Neural crest cell (in vitro differentiated cells): ENCODE results near the gene NT5C2. TPM values are rescaled to one million over a fixed set of nuclear protein-coding genes. Genes with fewer than 3 reads are reported as not detected.

Experiments used
- DNase-seq: peaks from one replicate; pipeline ENCODE4 v3.0.0; 2021; ENCODE audit warnings: low read depth, mixed read lengths, low spot score
- H3K27ac Mint-ChIP-seq: one replicate; pipeline ENCODE4 v1.8.0; 2021; ENCODE audit warnings: mild to moderate bottlenecking, mixed read lengths; ENCODE audit not compliant: unreplicated experiment
- H3K27me3 Mint-ChIP-seq: 2 replicates; pipeline ENCODE4 v1.8.0; 2021; ENCODE audit warnings: low read depth, mild to moderate bottlenecking, mixed read lengths
- H3K36me3 Mint-ChIP-seq: 2 replicates; pipeline ENCODE4 v1.8.0; 2021; ENCODE audit warnings: low read depth, mild to moderate bottlenecking, mixed read lengths
- H3K4me1 Mint-ChIP-seq: 2 replicates; pipeline ENCODE4 v1.8.0; 2021; ENCODE audit warnings: mixed read lengths
- H3K4me3 Mint-ChIP-seq: one replicate; pipeline ENCODE4 v1.8.0; 2021; ENCODE audit warnings: mild to moderate bottlenecking, mixed read lengths
- H3K9me3 Mint-ChIP-seq: 2 replicates; pipeline ENCODE4 v1.8.0; 2021; ENCODE audit warnings: mixed read lengths
- total RNA-seq: library from RNA; stranded (reverse); gene quantifications from 2 replicates; pipeline ENCODE4 v1.2.1, GENCODE V29; 2021
- TF ChIP-seq, protein P1 (sequence below): fragments of 200-600 bp; sonication (generic); conservative IDR thresholded peaks from 2 replicates; pipeline ENCODE4 v1.5.0; 2021; ENCODE audit warnings: antibody characterized with exemption, mild to moderate bottlenecking

NT5C2 gene
- total RNA-seq, 1 donor from 2014 or later: 71.3 TPM

DNA sequence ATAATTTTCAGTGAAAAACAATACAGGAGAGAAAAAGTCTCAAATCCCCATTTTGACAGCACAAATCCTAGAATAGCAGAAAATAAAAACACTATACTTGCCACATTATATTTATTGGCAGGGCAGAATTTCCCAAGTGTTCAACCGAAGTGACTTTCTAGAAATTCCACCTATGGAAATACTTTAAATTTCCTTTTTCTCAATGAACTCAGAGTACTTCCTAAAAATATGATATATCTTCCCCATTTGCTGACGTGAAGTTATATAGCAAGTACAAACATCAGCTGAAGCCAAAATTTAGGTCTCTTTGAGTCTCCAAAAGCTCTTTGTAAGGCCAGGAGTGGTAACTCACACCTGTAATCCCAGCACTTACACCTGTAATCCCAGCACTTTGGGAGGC lies 83.3 kb downstream of the NT5C2 start:
- Mint-ChIP-seq H3K4me1 (peaks cover 8% of the 10 kb centered on the region), H3K9me3 (no peaks in the 10 kb centered on the region), H3K4me3 (no peak overlapping the region), H3K27me3 (no peaks in the 10 kb centered on the region), H3K36me3 (peaks cover 2% of the 10 kb centered on the region), H3K27ac (no peak overlapping the region)
- TF ChIP-seq, protein P1, sequence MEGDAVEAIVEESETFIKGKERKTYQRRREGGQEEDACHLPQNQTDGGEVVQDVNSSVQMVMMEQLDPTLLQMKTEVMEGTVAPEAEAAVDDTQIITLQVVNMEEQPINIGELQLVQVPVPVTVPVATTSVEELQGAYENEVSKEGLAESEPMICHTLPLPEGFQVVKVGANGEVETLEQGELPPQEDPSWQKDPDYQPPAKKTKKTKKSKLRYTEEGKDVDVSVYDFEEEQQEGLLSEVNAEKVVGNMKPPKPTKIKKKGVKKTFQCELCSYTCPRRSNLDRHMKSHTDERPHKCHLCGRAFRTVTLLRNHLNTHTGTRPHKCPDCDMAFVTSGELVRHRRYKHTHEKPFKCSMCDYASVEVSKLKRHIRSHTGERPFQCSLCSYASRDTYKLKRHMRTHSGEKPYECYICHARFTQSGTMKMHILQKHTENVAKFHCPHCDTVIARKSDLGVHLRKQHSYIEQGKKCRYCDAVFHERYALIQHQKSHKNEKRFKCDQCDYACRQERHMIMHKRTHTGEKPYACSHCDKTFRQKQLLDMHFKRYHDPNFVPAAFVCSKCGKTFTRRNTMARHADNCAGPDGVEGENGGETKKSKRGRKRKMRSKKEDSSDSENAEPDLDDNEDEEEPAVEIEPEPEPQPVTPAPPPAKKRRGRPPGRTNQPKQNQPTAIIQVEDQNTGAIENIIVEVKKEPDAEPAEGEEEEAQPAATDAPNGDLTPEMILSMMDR: no peak
- DNase-seq: no peak

DNA sequence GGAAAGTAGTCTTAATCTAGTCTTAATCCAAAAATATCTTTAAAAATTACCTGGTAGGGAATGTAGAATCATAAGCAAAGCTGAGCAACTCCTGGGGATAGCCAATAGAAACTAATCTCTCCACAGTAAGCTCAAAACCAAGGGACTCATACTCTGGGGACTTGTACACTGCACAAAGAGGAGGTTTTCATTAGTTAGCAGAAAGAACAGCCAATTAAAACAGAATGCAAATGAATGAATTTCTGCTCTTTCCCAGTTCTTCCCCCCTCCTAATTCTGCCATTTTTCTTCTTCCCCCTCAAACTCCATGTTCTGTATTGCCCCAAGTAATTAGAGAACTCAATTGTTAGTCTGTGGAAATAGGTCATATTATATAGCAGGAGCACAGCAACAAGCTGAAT lies 86.5 kb downstream of the NT5C2 start:
- TF ChIP-seq, protein P1: no peak
- Mint-ChIP-seq H3K9me3 (no peaks in the 10 kb centered on the region), H3K36me3 (peaks cover 2% of the 10 kb centered on the region), H3K27ac (no peak overlapping the region), H3K4me3 (no peak overlapping the region), H3K4me1 (peaks cover 7% of the 10 kb centered on the region), H3K27me3 (no peaks in the 10 kb centered on the region)
- DNase-seq: no peak

DNA sequence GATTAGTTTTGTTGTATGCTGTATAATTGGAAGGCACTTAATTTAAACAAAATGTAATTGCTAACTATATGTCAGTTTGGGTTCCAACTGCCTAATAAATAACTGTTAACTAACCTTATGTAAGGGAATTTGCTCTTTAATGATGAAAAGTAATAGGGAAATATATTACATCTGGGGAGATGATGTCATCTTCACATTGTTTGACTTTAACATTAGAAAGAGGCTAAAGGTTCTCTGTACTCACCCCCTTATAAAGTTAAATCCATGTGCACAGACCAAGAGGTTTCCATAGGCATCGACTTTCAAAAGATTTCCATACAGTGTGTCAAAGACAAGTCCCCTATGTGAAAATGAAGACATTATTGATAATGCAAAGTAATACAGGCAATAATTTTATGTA lies 87.6 kb downstream of the NT5C2 start:
- Mint-ChIP-seq H3K4me1 (no peaks in the 10 kb centered on the region), H3K4me3 (no peak overlapping the region), H3K9me3 (no peaks in the 10 kb centered on the region), H3K27me3 (no peaks in the 10 kb centered on the region), H3K27ac (no peak overlapping the region), H3K36me3 (peaks cover 2% of the 10 kb centered on the region)
- DNase-seq: no peak
- TF ChIP-seq, protein P1: no peak

DNA sequence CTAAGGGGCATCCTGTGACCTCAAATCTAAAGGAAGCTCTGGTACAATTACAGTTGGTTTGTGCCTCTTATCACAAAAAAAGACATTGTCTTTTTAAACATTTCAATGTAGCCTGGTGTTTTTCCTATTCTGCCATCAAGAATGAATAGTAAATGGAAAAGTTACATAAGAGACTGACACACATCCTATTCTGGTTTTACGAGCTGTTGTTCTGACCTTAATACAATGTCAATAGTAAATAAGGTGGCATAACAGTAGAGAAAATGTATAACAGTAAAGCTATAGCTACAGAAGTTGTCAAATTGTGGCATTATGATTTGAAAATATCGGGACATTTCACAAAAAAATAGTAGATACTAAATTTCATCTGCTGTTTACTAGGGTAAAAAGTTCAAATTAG lies 88.4 kb downstream of the NT5C2 start:
- H3K4me1 Mint-ChIP-seq: no peaks in the 10 kb centered on the region
- peaks cover 2% of the 10 kb centered on the region for H3K36me3 Mint-ChIP-seq
- TF ChIP-seq, protein P1: no peak
- no peaks in the 10 kb centered on the region for H3K27me3 Mint-ChIP-seq
- no peak for DNase-seq
- H3K9me3 Mint-ChIP-seq: no peaks in the 10 kb centered on the region
- H3K4me3 Mint-ChIP-seq: no peak overlapping the region
- no peak overlapping the region for H3K27ac Mint-ChIP-seq

DNA sequence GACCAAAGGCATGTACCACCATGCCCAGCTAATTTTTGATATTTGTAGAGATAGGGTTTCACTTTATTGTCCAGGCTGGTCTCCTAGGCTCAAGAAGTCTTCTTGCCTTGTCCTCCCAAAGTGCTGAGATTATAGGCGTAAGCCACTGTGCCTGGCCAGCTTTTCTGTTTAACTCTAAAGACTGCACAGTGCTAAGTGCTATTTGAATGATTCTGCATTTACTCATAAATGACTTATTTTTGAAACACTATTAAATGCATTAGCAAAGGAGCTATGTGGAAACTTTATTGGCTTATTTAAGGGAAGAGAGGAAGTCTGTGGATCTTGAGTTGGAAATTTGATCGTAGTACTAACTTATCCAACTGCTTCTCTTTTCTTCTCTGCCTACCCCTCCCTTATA lies 89.1 kb downstream of the NT5C2 start:
- Mint-ChIP-seq H3K36me3 (peaks cover under 1% of the 10 kb centered on the region), H3K9me3 (no peaks in the 10 kb centered on the region), H3K4me1 (no peaks in the 10 kb centered on the region), H3K4me3 (no peak overlapping the region), H3K27me3 (no peaks in the 10 kb centered on the region), H3K27ac (no peak overlapping the region)
- TF ChIP-seq, protein P1: no peak
- DNase-seq: no peak

DNA sequence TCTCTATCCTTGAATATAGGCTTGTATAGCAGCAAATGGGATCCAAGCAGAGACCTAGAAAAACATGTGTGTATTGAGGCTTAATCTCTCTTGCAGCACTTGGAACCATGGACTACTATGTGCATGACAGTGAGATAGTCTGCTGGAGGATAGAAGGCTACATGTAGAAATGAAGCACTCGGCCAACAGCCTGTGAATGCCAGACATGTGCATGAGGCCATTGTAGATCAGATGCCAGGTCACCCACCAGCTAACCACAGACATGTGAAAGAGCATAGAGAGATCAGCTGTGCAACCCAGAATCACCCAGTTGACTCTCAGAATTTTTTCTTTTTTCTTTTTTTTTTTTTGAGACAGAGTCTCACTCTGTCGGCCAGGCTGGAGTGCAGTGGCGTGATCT lies 90.9 kb downstream of the NT5C2 start:
- H3K4me1 Mint-ChIP-seq: no peaks in the 10 kb centered on the region
- DNase-seq: no peak
- H3K9me3 Mint-ChIP-seq: no peaks in the 10 kb centered on the region
- H3K36me3 Mint-ChIP-seq: no peaks in the 10 kb centered on the region
- H3K27ac Mint-ChIP-seq: no peak overlapping the region
- TF ChIP-seq, protein P1: no peak
- H3K27me3 Mint-ChIP-seq: no peaks in the 10 kb centered on the region
- no peak overlapping the region for H3K4me3 Mint-ChIP-seq
